CD14-positive monocyte (primary cell): ENCODE data around the gene ZNF692. TPM values are rescaled to one million over a fixed set of nuclear protein-coding genes. Genes with fewer than 3 reads are reported as not detected.
A peak's percentile ranks its signal among the peaks of the same experiment; 100 is the strongest.

Experiments
- DNase-seq, 3 donors: peaks; one replicate each; pipeline ENCODE4 v3.0.0-alpha.2; 2011 to 2022
- H2AFZ ChIP-seq: 2 replicates; pipeline ENCODE4 v1.6.0; 2012; ENCODE audit warnings: mild to moderate bottlenecking, low read depth, low read length, inconsistent platforms; ENCODE audit not compliant: insufficient read depth, poor library complexity, severe bottlenecking
- H3K27ac ChIP-seq, 2 donors: 1 replicate in 1 of 2; 2 replicates in 1 of 2; pipeline ENCODE4 v1.5.1; 2012 to 2013; ENCODE audit warnings: low read length in 2 of 2, control low read depth in 1 of 2, inconsistent platforms in 1 of 2, low read depth in 1 of 2, mild to moderate bottlenecking in 1 of 2
- H3K27me3 ChIP-seq, 2 donors: one replicate each; pipeline versions ENCODE4 v1.6.0 to v1.6.1; 2011 to 2013; ENCODE audit warnings: low read length in 2 of 2; ENCODE audit not compliant: control insufficient read depth in 2 of 2, insufficient read depth in 2 of 2
- H3K36me3 ChIP-seq, 2 donors: replicated peaks in 1 of 2; 1 replicate in 1 of 2; 2 replicates in 1 of 2; pipeline versions ENCODE4 v1.5.1 to v1.6.1; 2012 to 2013; ENCODE audit warnings: low read length in 2 of 2, control low read depth in 1 of 2, inconsistent platforms in 1 of 2, mild to moderate bottlenecking in 1 of 2; ENCODE audit not compliant: insufficient read depth in 2 of 2, control insufficient read depth in 1 of 2
- H3K4me1 ChIP-seq, 2 donors: 1 replicate in 1 of 2; 2 replicates in 1 of 2; pipeline versions ENCODE4 v1.5.1 to v1.6.1; 2012 to 2013; ENCODE audit warnings: low read length in 2 of 2, control low read depth in 1 of 2, inconsistent platforms in 1 of 2, mild to moderate bottlenecking in 1 of 2, moderate library complexity in 1 of 2; ENCODE audit not compliant: insufficient read depth in 2 of 2, control insufficient read depth in 1 of 2
- H3K4me2 ChIP-seq: replicated peaks from 2 replicates; pipeline ENCODE3; 2012; ENCODE audit warnings: low read length, moderate library complexity, mild to moderate bottlenecking; ENCODE audit not compliant: poor library complexity, severe bottlenecking; ENCODE audit errors: extremely low read depth
- H3K4me3 ChIP-seq, 3 experiments: fragments of 200-600 bp in 1 of 3; sonication (generic) in 1 of 3; replicated peaks in 1 of 3; 1 replicate in 2 of 3; 2 replicates in 1 of 3; pipeline ENCODE4 v1.5.1; 2011 to 2013; ENCODE audit warnings: low read length in 3 of 3, mild to moderate bottlenecking in 3 of 3, control low read depth in 2 of 3, low read depth in 2 of 3, inconsistent platforms in 1 of 3, moderate library complexity in 1 of 3
- H3K79me2 ChIP-seq: 2 replicates; pipeline ENCODE4 v1.6.0; 2012; ENCODE audit warnings: mild to moderate bottlenecking, control low read depth, inconsistent platforms, low read length, moderate library complexity; ENCODE audit not compliant: insufficient read depth
- H3K9ac ChIP-seq: 2 replicates; pipeline ENCODE4 v1.6.0; 2017; ENCODE audit warnings: low read length, mild to moderate bottlenecking; ENCODE audit not compliant: insufficient read depth, poor library complexity, severe bottlenecking
- H3K9me3 ChIP-seq, 2 donors: replicated peaks in 1 of 2; 1 replicate in 1 of 2; 2 replicates in 1 of 2; pipeline versions ENCODE4 v1.5.1 to v1.6.1; 2012 to 2013; ENCODE audit warnings: low read length in 2 of 2, control low read depth in 1 of 2; ENCODE audit not compliant: control insufficient read depth in 1 of 2, insufficient read depth in 1 of 2
- H4K20me1 ChIP-seq: 2 replicates; pipeline ENCODE4 v1.6.0; 2012; ENCODE audit warnings: mild to moderate bottlenecking, low read length, control low read depth, moderate library complexity; ENCODE audit not compliant: insufficient read depth
- H3K27ac Mint-ChIP-seq, 7 donors: one replicate each; pipeline ENCODE4 v1.8.0; 2020; ENCODE audit warnings: mild to moderate bottlenecking in 7 of 7, mixed read lengths in 7 of 7, moderate library complexity in 6 of 7, inconsistent platforms in 2 of 7
- H3K27me3 Mint-ChIP-seq, 3 donors: one replicate each; pipeline ENCODE4 v1.8.0; 2021 to 2022; ENCODE audit warnings: low read depth in 3 of 3, mild to moderate bottlenecking in 3 of 3, mixed read lengths in 3 of 3, moderate library complexity in 3 of 3, inconsistent platforms in 1 of 3
- H3K36me3 Mint-ChIP-seq, 2 donors: one replicate each; pipeline ENCODE4 v1.8.0; 2020; ENCODE audit warnings: mixed read lengths in 2 of 2, inconsistent platforms in 1 of 2, mild to moderate bottlenecking in 1 of 2
- H3K4me1 Mint-ChIP-seq: one replicate; pipeline ENCODE4 v1.8.0; 2020; ENCODE audit warnings: mild to moderate bottlenecking, mixed read lengths
- H3K4me3 Mint-ChIP-seq, 2 donors: one replicate each; pipeline ENCODE4 v1.8.0; 2020; ENCODE audit warnings: mild to moderate bottlenecking in 2 of 2, mixed read lengths in 2 of 2, moderate library complexity in 1 of 2
- H3K9me3 Mint-ChIP-seq, 7 donors: one replicate each; pipeline ENCODE4 v1.8.0; 2020 to 2022; ENCODE audit warnings: mixed read lengths in 7 of 7, mild to moderate bottlenecking in 6 of 7, moderate library complexity in 6 of 7, inconsistent platforms in 2 of 7
- WGBS: methylation state at CpG from one replicate; pipeline ENCODE4 v1.1.5; 2013; ENCODE audit warnings: missing lambda C conversion rate; ENCODE audit not compliant: insufficient coverage; 5-methylcytosine and 5-hydroxymethylcytosine counted together
- intact Hi-C, 2 donors: fragments of 100-400 bp; cut with micrococcal nuclease; formaldehyde crosslinking; loops; one replicate each; pipeline versions ENCODE4 v1.15.0 to v1.15.1; 2023
- polyA plus RNA-seq, 3 donors: library from polyadenylated mRNA; depleted of rRNA in 1 of 3; unstranded in 2 of 3; stranded (reverse) in 1 of 3; fragments of 300-500 nt in 2 of 3; fragments of >200 nt in 1 of 3; fragmentation: Illumina TruSeq in 2 of 3; gene quantifications; 1 replicate in 2 of 3; 2 replicates in 1 of 3; pipeline ENCODE4 v1.2.3, GENCODE V29; 2012 to 2021
- TF ChIP-seq, protein P1 (sequence below): fragments of 200-600 bp; IDR thresholded peaks from one replicate; pipeline ENCODE4 v1.8.0; 2022; ENCODE audit warnings: antibody characterized with exemption, mild to moderate bottlenecking

The ZNF692 gene
- polyA plus RNA-seq, 3 donors, result 2.2 to 59.0 (median 2.4) TPM

DNA sequence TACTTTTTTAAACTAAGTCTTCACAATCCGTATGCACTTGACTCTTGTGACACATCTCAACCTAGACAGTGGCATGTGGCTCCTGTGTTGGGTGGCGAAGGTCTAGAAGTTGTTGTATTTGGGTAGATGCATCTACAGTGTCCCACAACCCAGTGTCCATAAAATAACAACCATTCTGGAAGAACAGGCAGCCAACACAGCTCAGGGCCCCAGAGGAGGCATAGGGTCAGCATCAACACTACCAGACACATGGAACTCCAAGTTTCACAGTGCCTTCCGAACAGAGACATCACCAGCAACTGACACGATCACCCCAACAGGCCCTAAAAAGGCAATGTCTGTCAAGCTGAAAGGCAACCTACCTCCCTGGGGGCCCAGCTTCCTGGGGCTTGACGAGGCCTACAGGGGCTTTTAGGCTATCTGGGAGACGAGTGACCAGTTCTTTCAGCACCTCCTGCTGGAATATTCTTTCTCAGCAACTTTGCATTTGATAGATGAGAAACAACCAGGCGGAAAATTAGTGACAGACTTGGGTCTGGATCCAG, 38.8 kb downstream of the ZNF692 start:
- Histone ChIP-seq H3K27ac (peak overlapping the region in 1 of 2 donors; percentile 99), H3K4me2 (no peak overlapping the region), H3K9ac (no peak overlapping the region), H3K79me2 (peaks cover 81% of the 10 kb centered on the region), H4K20me1 (peaks cover 17% of the 10 kb centered on the region), H3K9me3 (no peaks in the 10 kb centered on the region), H3K4me3 (no peak overlapping the region), H2AFZ (no peak overlapping the region), H3K36me3 (peaks cover 27 to 61% of the 10 kb centered on the region in 2 donors), H3K27me3 (no peaks in the 10 kb centered on the region), H3K4me1 (peaks cover 82 to 86% of the 10 kb centered on the region in 2 donors)
- peaks cover 90% of the 10 kb centered on the region for H3K4me1 Mint-ChIP-seq
- intact Hi-C loops, result no loop called here
- peaks cover 69 to 77% of the 10 kb centered on the region in 2 donors for H3K36me3 Mint-ChIP-seq
- no peaks in the 10 kb centered on the region for H3K9me3 Mint-ChIP-seq
- peaks cover 0 to 3% (median 0%) of the 10 kb centered on the region in 3 donors for H3K27me3 Mint-ChIP-seq
- TF ChIP-seq, protein P1, sequence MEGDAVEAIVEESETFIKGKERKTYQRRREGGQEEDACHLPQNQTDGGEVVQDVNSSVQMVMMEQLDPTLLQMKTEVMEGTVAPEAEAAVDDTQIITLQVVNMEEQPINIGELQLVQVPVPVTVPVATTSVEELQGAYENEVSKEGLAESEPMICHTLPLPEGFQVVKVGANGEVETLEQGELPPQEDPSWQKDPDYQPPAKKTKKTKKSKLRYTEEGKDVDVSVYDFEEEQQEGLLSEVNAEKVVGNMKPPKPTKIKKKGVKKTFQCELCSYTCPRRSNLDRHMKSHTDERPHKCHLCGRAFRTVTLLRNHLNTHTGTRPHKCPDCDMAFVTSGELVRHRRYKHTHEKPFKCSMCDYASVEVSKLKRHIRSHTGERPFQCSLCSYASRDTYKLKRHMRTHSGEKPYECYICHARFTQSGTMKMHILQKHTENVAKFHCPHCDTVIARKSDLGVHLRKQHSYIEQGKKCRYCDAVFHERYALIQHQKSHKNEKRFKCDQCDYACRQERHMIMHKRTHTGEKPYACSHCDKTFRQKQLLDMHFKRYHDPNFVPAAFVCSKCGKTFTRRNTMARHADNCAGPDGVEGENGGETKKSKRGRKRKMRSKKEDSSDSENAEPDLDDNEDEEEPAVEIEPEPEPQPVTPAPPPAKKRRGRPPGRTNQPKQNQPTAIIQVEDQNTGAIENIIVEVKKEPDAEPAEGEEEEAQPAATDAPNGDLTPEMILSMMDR, result no peak
- 89% methylated on average over 3 of the region's 7 CpGs for WGBS
- H3K27ac Mint-ChIP-seq, result peak overlapping the region in 5 of 7 donors; percentile 8 to 100 (median 70)
- no peak overlapping the region for H3K4me3 Mint-ChIP-seq
- DNase-seq, result no peak

GRCh38 chr1:248818505-248819374, 40.1 kb downstream of the ZNF692 start:
- H3K27me3 ChIP-seq, result no peaks in the 10 kb centered on the region
- Mint-ChIP-seq H3K9me3 (no peaks in the 10 kb centered on the region), H3K4me1 (peaks cover 76% of the 10 kb centered on the region), H3K36me3 (peaks cover 72 to 79% of the 10 kb centered on the region in 2 donors), H3K4me3 (no peak overlapping the region), H3K27me3 (peaks cover 0 to 3% (median 0%) of the 10 kb centered on the region in 3 donors), H3K27ac (peak overlapping the region; percentile 42 to 93 (median 63))
- H3K9ac ChIP-seq, result no peak overlapping the region
- peaks cover 17% of the 10 kb centered on the region for H4K20me1 ChIP-seq
- H3K27ac ChIP-seq, result peak overlapping the region; percentile 22 to 57
- H3K4me1 ChIP-seq, result peaks cover 68 to 73% of the 10 kb centered on the region in 2 donors
- intact Hi-C loops, result no loop called here
- 67% methylated on average over 3 of the region's 5 CpGs for WGBS
- no peak for DNase-seq
- H3K9me3 ChIP-seq, result no peaks in the 10 kb centered on the region
- no peak overlapping the region for H3K4me2 ChIP-seq
- H3K36me3 ChIP-seq, result peaks cover 40 to 65% of the 10 kb centered on the region in 2 donors
- H3K79me2 ChIP-seq, result peaks cover 68% of the 10 kb centered on the region
- no peak overlapping the region for H3K4me3 ChIP-seq
- TF ChIP-seq, protein P1, result no peak
- no peak overlapping the region for H2AFZ ChIP-seq
